Measurements from ENCODE around the gene LGALS3BP. TPM values are rescaled to one million over a fixed set of nuclear protein-coding genes. Genes with fewer than 3 reads are reported as not detected.

The LGALS3BP gene
- total RNA-seq, 1 experiment from 2014 or later, result 1,201 TPM

- in situ Hi-C loops (cut with HindIII; ENCODE audit: low pct_unique_long_range_greater_than_20kb, low sequenced_read_pairs), result no loop called here
- DNase-seq (ENCODE audit: low read depth, low spot score), result no peak
Measured at GRCh38 chr17:78992542-78993212, 13.0 kb upstream of the LGALS3BP start.

DNA sequence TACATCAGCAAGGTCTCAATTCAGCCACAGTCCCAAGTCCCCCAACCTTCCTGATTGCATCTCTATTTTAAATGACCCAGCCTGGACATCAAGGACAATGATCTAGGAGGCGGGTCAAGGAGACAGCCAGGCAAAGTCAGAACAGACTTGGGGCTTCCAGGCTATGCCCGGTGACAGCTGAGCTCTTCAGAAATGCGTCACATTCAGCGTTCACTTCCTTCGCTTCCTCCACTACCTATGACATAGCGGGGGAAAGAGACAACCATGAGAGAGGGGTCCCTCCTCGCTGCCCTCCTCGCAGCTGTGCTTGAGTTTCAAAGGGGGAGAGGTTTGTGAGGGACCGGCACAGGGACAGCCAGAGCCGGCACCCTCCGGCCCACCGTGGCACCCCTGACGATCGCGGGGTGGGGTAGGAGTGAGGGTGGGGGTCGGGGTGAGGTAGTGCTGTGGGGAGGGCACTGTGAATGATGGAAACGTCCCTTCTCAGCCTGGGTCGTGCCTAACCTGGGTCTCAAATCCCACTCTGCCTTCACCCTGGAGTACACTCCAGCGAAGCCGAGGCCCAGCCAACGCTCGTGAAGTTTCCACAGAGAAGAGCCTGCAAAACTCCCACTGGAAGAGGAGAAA is 12.3 kb upstream of the LGALS3BP start:
- in situ Hi-C loops (cut with HindIII; ENCODE audit: low pct_unique_long_range_greater_than_20kb, low sequenced_read_pairs), result no loop called here
- no peak for DNase-seq (ENCODE audit: low read depth, low spot score)

DNA sequence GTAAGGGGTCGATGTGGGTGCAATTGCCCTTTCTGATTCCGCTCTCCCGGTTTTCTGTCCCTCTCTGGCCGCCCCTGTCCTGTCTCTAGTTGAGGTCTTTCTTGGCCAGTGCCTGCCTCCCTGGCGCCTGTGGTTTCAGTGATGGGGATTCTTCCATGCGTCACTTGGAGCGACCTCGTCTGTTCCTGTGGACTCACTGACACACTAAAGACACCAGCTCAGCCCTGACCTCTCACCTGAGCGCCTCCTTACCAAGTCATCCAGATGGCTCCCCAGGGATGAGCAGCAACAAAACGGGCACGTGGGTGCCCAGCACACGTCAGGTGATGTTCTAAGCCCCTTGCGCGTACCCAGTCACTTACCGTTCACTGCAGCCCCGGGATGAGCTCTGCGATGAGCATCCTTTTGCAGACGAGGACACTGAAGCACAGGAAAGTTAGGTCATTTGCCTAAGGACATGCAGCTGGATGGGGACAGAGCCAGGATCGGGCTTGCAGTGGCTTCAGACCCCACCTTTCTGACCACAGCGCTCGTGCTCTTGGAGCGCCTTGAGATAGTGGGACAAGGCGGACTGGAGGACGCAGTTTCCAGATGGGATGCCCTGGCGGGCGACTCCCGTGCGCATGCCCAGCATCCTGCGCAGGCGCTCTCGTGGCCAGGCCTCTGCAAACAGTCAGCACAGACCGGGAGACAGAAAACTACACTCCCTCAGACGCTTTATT is 11.5 kb upstream of the LGALS3BP start:
- in situ Hi-C loops (cut with HindIII; ENCODE audit: low pct_unique_long_range_greater_than_20kb, low sequenced_read_pairs), result no loop called here
- DNase-seq (ENCODE audit: low read depth, low spot score), result no peak

GRCh38 chr17:78990349-78991016 is 10.8 kb upstream of the LGALS3BP start:
- in situ Hi-C loops (cut with HindIII; ENCODE audit: low pct_unique_long_range_greater_than_20kb, low sequenced_read_pairs), result no loop called here
- DNase-seq (ENCODE audit: low read depth, low spot score), result no peak

DNA sequence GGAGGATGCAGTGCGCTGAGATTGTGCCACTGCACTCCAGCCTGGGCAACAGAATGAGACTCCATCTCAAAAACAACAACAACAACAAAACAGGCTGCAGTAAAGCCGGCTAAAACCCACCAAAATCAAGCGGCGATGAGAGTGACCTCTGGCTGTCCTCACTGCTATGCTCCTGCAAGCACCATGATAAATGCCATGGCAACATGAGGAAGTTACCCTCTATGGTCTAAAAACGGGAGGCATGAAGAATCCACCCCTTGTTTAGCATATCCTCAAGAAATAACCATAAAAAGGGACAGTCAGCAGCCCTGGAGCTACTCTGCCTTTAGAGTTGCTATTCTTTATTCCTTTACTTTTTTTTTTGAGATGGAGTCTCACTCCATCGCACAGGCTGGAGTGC is 8.4 kb upstream of the LGALS3BP start:
- in situ Hi-C loops (cut with HindIII; ENCODE audit: low pct_unique_long_range_greater_than_20kb, low sequenced_read_pairs), result no loop called here
- peak; percentile 38 for DNase-seq (ENCODE audit: low read depth, low spot score)

GRCh38 chr17:78986649-78987328 is 7.1 kb upstream of the LGALS3BP start:
- in situ Hi-C loops (cut with HindIII; ENCODE audit: low pct_unique_long_range_greater_than_20kb, low sequenced_read_pairs), result no loop called here
- peak; percentile 83 for DNase-seq (ENCODE audit: low read depth, low spot score)

DNA sequence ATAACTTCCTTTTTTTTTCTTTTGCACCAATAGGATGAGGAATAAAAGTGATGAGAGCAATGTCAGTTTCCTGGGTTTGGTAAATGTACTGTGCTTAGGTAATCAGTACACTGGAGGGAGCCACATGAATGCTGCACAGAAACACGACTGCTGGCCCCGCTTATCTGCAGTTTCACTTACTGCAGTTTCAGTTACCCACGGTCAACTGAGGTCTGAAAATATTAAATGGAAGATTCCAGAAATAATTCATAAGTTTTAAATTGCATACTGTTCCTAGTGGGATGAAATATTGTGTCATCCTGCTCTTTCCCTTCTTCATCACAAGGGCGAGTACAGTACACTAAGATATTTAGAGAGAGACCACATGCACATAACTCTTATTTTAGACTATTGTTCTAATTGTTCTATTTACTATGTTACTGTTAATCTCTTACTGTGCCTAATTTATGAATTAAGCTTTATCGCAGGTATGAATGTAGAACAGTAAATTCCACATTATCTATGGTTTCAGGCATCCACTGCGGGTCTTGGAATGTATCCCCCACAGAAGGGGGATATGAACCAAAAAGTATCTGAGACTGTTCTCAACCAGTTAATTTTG is 6.4 kb upstream of the LGALS3BP start:
- in situ Hi-C loops (cut with HindIII; ENCODE audit: low pct_unique_long_range_greater_than_20kb, low sequenced_read_pairs), result no loop called here
- DNase-seq (ENCODE audit: low read depth, low spot score), result peak; percentile 88

DNA sequence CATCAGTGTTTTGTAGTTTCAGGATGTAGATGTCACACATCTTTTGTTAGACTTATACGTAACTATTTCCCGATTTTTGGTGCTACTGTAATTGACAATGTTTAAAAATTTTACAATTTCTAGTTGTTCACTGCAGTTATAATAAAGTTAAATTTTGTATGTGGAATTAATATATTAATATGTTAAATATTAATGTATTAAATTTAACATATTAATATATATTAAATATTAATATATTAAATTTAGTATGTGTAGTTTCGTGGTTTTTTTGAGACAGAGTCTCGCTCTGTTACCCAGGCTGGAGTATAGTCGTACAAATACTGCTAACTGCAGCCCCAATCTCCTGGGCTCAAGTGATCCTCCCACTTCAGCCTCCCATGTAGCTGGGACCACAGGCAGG is 5.7 kb upstream of the LGALS3BP start:
- in situ Hi-C loops (cut with HindIII; ENCODE audit: low pct_unique_long_range_greater_than_20kb, low sequenced_read_pairs), result no loop called here
- no peak for DNase-seq (ENCODE audit: low read depth, low spot score)

- no peak for DNase-seq (ENCODE audit: low read depth, low spot score)
- in situ Hi-C loops (cut with HindIII; ENCODE audit: low pct_unique_long_range_greater_than_20kb, low sequenced_read_pairs), result no loop called here
Measured at GRCh38 chr17:78981010-78981888, 1.5 kb upstream of the LGALS3BP start.

- no peak for DNase-seq (ENCODE audit: low read depth, low spot score)
- in situ Hi-C loops (cut with HindIII; ENCODE audit: low pct_unique_long_range_greater_than_20kb, low sequenced_read_pairs), result no loop called here
Measured at GRCh38 chr17:78980624-78980972, 875 bp upstream of the LGALS3BP start.

GRCh38 chr17:78977997-78978973 is 1.4 kb downstream of the LGALS3BP start:
- in situ Hi-C loops (cut with HindIII; ENCODE audit: low pct_unique_long_range_greater_than_20kb, low sequenced_read_pairs), result no loop called here
- DNase-seq (ENCODE audit: low read depth, low spot score), result peak; percentile 40

DNA sequence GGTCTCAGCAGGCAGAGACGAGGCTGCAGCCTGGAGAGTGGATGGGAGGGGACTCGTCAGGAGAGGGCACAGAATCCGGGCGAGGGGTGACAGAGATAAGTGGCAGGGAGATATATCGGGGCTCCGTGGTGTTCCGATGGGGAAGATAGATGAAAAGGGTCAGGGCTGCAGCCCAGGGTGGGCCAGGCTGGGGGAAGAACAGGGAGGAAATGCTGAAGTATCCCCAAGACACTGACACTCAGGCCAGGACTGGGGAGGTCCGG is 2.1 kb downstream of the LGALS3BP start:
- no peak for DNase-seq (ENCODE audit: low read depth, low spot score)
- in situ Hi-C loops (cut with HindIII; ENCODE audit: low pct_unique_long_range_greater_than_20kb, low sequenced_read_pairs), result no loop called here

DNA sequence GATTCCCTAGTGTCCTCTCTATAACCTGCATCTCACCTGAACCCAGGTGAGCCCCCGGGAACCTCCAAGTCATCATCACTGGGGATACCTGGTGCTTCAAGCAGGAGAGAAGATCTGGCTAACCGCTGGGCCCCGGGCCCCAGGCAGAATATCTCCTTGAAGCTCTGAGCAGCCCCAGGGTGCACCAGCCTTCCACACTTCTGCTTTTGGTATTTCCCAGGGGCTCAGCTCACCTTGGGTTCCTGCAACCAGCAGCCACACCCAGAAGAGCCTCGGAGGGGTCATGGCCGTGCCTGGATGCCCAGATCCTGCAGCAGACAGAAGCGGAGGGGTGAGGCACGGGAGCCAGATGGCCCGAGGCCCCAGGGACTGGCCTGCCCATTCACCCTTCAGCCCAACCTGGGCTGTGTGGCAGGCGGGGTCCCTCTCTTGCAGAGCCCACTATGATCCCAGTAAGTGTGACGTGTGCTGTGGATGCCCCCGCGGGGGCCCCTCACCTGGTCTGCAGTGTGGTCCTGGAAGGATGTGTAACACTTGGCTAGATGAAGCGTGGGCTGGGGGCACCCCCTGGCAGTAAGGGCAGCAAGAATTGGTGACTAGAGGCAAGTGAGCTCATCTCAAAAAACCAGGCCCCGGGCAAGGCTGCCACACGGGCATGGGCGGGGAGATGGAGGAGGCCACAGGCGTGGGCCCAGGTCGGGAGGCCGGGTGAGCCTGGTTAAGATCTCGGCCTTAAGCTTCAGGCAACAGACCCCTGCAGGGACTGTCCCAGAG is 2.6 kb downstream of the LGALS3BP start:
- in situ Hi-C loops (cut with HindIII; ENCODE audit: low pct_unique_long_range_greater_than_20kb, low sequenced_read_pairs), result no loop called here
- DNase-seq (ENCODE audit: low read depth, low spot score), result no peak

DNA sequence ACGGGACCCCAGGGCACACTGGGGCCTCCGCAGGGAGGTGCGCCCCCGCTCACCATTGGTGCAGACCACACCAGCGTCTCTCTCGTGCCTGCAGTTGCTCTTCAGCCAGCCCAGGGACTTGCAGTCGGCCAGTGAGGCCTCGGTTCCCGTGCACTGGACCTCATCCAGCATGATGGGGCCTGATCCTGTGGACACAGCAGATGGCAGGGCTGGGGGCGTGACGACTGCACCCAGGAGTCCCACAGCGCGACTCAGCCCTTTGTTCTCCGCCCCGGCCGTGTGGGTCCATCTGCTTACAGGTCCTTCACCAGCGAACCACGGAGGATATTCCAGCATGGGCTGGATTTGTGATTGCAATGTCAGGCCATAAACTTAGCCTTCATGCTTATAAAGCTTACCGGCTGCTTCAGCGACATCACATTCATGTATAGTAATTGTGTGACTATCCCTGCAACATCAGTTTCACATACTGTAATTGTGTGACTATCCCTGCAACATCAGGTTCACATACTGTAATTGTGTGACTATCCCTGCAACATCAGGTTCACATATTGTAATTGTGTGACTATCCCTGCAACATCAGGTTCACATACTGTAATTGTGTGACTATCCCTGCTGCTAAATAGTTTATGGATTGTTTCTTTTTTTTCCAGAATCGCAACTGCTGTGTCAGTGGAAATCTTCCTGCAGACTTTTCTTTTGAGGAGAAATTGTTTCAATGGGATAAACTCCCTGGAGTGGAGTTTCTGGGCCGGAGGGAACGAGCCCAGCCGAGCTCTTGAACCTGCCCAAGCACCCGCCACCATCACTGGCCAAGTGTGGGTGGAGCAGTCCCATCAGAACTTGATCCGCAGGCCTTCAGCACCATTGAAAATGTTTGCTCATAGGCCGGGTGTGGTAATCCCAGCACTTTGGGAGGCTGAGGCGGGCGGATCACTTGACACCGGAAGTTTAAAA is 4.8 kb downstream of the LGALS3BP start:
- peak; percentile 69 for DNase-seq (ENCODE audit: low read depth, low spot score)
- in situ Hi-C loops (cut with HindIII; ENCODE audit: low pct_unique_long_range_greater_than_20kb, low sequenced_read_pairs), result loop anchor here (25.0 kb wide), 1 partner anchor 138 kb away; the partner anchor contains the start of gene USP36

All from SK-MEL-5 (cell line).